Endodermal cell (in vitro differentiated cells): ENCODE results near the gene SPDYA. TPM values are rescaled to one million over a fixed set of nuclear protein-coding genes. Genes with fewer than 3 reads are reported as not detected.

ENCODE experiments used
- DNase-seq: peaks from one replicate; pipeline ENCODE4 v3.0.0-alpha.2; 2017
- H3K27ac ChIP-seq: 2 replicates; pipeline ENCODE4 v1.5.1; 2013; ENCODE audit warnings: mild to moderate bottlenecking, low read depth, low read length, moderate library complexity
- H3K27me3 ChIP-seq: 2 replicates; pipeline ENCODE4 v1.6.1; 2013; ENCODE audit warnings: mild to moderate bottlenecking, low read length, moderate library complexity; ENCODE audit not compliant: insufficient read depth, control insufficient read depth, poor library complexity, severe bottlenecking
- H3K36me3 ChIP-seq: 2 replicates; pipeline ENCODE4 v1.7.0; 2013; ENCODE audit warnings: mild to moderate bottlenecking, low read length, moderate library complexity; ENCODE audit not compliant: control insufficient read depth, insufficient read depth
- H3K4me1 ChIP-seq: one replicate; pipeline ENCODE4 v1.7.0; 2013; ENCODE audit warnings: low read length; ENCODE audit not compliant: control insufficient read depth, insufficient read depth
- H3K4me3 ChIP-seq: 2 replicates; pipeline ENCODE4 v1.5.1; 2013; ENCODE audit warnings: mild to moderate bottlenecking, low read length, moderate library complexity
- H3K9ac ChIP-seq: 2 replicates; pipeline ENCODE4 v1.6.1; 2013; ENCODE audit warnings: mild to moderate bottlenecking, low read length, moderate library complexity; ENCODE audit not compliant: poor library complexity, severe bottlenecking; ENCODE audit errors: extremely low read depth
- H3K9me3 ChIP-seq: 2 replicates; pipeline ENCODE4 v1.6.1; 2013; ENCODE audit warnings: mild to moderate bottlenecking, low read length, moderate library complexity; ENCODE audit not compliant: control insufficient read depth
- H3K27ac Mint-ChIP-seq: 2 replicates; pipeline ENCODE4 v1.8.0; 2020; ENCODE audit warnings: mixed read lengths
- H3K27me3 Mint-ChIP-seq: 2 replicates; pipeline ENCODE4 v1.8.0; 2021; ENCODE audit warnings: mild to moderate bottlenecking, mixed read lengths; ENCODE audit not compliant: insufficient read depth
- H3K36me3 Mint-ChIP-seq: 2 replicates; pipeline ENCODE4 v1.8.0; 2020; ENCODE audit warnings: low read depth, mixed read lengths
- H3K4me1 Mint-ChIP-seq: 2 replicates; pipeline ENCODE4 v1.8.0; 2020; ENCODE audit warnings: mixed read lengths
- H3K4me3 Mint-ChIP-seq: 2 replicates; pipeline ENCODE4 v1.8.0; 2020; ENCODE audit warnings: mild to moderate bottlenecking, moderate library complexity, mixed read lengths
- H3K9me3 Mint-ChIP-seq: 2 replicates; pipeline ENCODE4 v1.8.0; 2020; ENCODE audit warnings: mild to moderate bottlenecking, mixed read lengths
- CTCF ChIP-seq: fragments of 200-600 bp; sonication (generic); conservative IDR thresholded peaks from 2 replicates; pipeline ENCODE4 v1.5.0; 2021; ENCODE audit warnings: antibody characterized with exemption, mild to moderate bottlenecking
- WGBS, 2 experiments: methylation state at CpG; one replicate each; pipeline versions ENCODE4 v1.1.5 to v1.1.7; 2013; ENCODE audit warnings: missing lambda C conversion rate in 2 of 2, mixed read lengths in 1 of 2; ENCODE audit not compliant: insufficient coverage in 1 of 2, insufficient read length in 1 of 2; 5-methylcytosine and 5-hydroxymethylcytosine counted together
- total RNA-seq, 2 donors: library from RNA; stranded (reverse); fragmentation: NEBNext Ultra II Directional in 1 of 2; extraction: Animal tissue kit (Norgen Biotek cat#: 25700) in 1 of 2; gene quantifications; 2 replicates in 1 of 2; 3 replicates in 1 of 2; pipeline ENCODE4 v1.2.1, GENCODE V29; 2021

SPDYA gene
- total RNA-seq, 2 donors from 2014 or later, result 0.91 to 1.6 TPM

GRCh38 chr2:28778392-28778791 is 32.2 kb upstream of the SPDYA start:
- Histone ChIP-seq H3K9me3 (no peaks in the 10 kb centered on the region), H3K4me3 (no peak overlapping the region), H3K36me3 (peaks cover 69% of the 10 kb centered on the region), H3K4me1 (no peaks in the 10 kb centered on the region), H3K27me3 (no peaks in the 10 kb centered on the region), H3K27ac (no peak overlapping the region), H3K9ac (no peak overlapping the region)
- Mint-ChIP-seq H3K4me1 (peaks cover 6% of the 10 kb centered on the region), H3K36me3 (peaks cover 46% of the 10 kb centered on the region), H3K9me3 (no peaks in the 10 kb centered on the region), H3K4me3 (no peak overlapping the region), H3K27ac (no peak overlapping the region), H3K27me3 (no peaks in the 10 kb centered on the region)
- no peak for DNase-seq
- TF ChIP-seq CTCF, result no peak
- 91 to 97% methylated on average over 4 to 5 of the region's 5 CpGs for WGBS, 2 experiments

GRCh38 chr2:28779001-28779400 is 31.6 kb upstream of the SPDYA start:
- Mint-ChIP-seq H3K27me3 (no peaks in the 10 kb centered on the region), H3K4me1 (peaks cover 6% of the 10 kb centered on the region), H3K36me3 (peaks cover 52% of the 10 kb centered on the region), H3K27ac (no peak overlapping the region), H3K4me3 (no peak overlapping the region), H3K9me3 (no peaks in the 10 kb centered on the region)
- Histone ChIP-seq H3K27me3 (no peaks in the 10 kb centered on the region), H3K4me3 (no peak overlapping the region), H3K4me1 (no peaks in the 10 kb centered on the region), H3K27ac (no peak overlapping the region), H3K9ac (no peak overlapping the region), H3K36me3 (peaks cover 75% of the 10 kb centered on the region), H3K9me3 (no peaks in the 10 kb centered on the region)
- TF ChIP-seq CTCF, result no peak
- DNase-seq, result no peak
- WGBS, 2 experiments, result 100% methylated on average over 1 to 2 of the region's 2 CpGs

- no peak for TF ChIP-seq CTCF
- peaks cover 89% of the 10 kb centered on the region for H3K36me3 ChIP-seq
- H3K27me3 ChIP-seq, result no peaks in the 10 kb centered on the region
- H3K4me1 Mint-ChIP-seq, result peaks cover 5% of the 10 kb centered on the region
- no peaks in the 10 kb centered on the region for H3K9me3 Mint-ChIP-seq
- H3K36me3 Mint-ChIP-seq, result peaks cover 60% of the 10 kb centered on the region
- no peak overlapping the region for H3K4me3 Mint-ChIP-seq
- H3K27ac Mint-ChIP-seq, result no peak overlapping the region
- no peaks in the 10 kb centered on the region for H3K9me3 ChIP-seq
- WGBS, 2 experiments, result 93 to 100% methylated on average over 2 of the region's 2 CpGs
- DNase-seq, result no peak
- H3K27ac ChIP-seq, result no peak overlapping the region
- H3K4me3 ChIP-seq, result no peak overlapping the region
- H3K9ac ChIP-seq, result no peak overlapping the region
- H3K4me1 ChIP-seq, result no peaks in the 10 kb centered on the region
- no peaks in the 10 kb centered on the region for H3K27me3 Mint-ChIP-seq
Measured at GRCh38 chr2:28780496-28780895, 30.1 kb upstream of the SPDYA start.
